ENCODE data around the gene AK9.

- TF ChIP-seq ZFP30 (CRISPR knock-in tag; IDR thresholded peaks at IDR 0.05): no peak
- TF ChIP-seq OSR1 (CRISPR knock-in tag; IDR thresholded peaks at IDR 0.05): no peak
- TF ChIP-seq CREB5 (CRISPR knock-in tag; IDR thresholded peaks at IDR 0.05; ENCODE audit: low read depth): no peak
- no peak for TF ChIP-seq CSDC2 (CRISPR knock-in tag; IDR thresholded peaks at IDR 0.05)
Measured at GRCh38 chr6:109457562-109457996, 233.4 kb downstream of the AK9 start.

All from SK-N-SH treated with all-trans-retinoic acid at 6 μM for 48 hours (cell line).